ENCODE measurements around the gene TPBG.

- TF ChIP-seq, protein P1, sequence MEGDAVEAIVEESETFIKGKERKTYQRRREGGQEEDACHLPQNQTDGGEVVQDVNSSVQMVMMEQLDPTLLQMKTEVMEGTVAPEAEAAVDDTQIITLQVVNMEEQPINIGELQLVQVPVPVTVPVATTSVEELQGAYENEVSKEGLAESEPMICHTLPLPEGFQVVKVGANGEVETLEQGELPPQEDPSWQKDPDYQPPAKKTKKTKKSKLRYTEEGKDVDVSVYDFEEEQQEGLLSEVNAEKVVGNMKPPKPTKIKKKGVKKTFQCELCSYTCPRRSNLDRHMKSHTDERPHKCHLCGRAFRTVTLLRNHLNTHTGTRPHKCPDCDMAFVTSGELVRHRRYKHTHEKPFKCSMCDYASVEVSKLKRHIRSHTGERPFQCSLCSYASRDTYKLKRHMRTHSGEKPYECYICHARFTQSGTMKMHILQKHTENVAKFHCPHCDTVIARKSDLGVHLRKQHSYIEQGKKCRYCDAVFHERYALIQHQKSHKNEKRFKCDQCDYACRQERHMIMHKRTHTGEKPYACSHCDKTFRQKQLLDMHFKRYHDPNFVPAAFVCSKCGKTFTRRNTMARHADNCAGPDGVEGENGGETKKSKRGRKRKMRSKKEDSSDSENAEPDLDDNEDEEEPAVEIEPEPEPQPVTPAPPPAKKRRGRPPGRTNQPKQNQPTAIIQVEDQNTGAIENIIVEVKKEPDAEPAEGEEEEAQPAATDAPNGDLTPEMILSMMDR (conservative IDR thresholded peaks at IDR 0.05) = peak; percentile 51
- no peak for TF ChIP-seq EZH2 (IDR thresholded peaks at IDR 0.05; ENCODE audit: low read depth)
Measured at GRCh38 chr6:82363428-82364086, at the start of gene TPBG.

Data from PC-9 (cell line).